ENCODE measurements around the gene CEP104.
"Not testable (repeated sequence)": the region's sequence is repeated elsewhere in the genome, so short reads cannot be mapped to it uniquely, and the experiment has no call there.

- not testable (repeated sequence) for TF ChIP-seq CTCF, POLR2A, POLR2AphosphoS5 (IDR thresholded peaks at IDR 0.05)
These were observed 52.4 kb downstream of the CEP104 start for GRCh38 chr1:3804627-3804944.

All from suprapubic skin (tissue), 4 donors.